HepG2 (cell line): ENCODE measurements around the gene SLC38A1. TPM values are rescaled to one million over a fixed set of nuclear protein-coding genes. Genes with fewer than 3 reads are reported as not detected.

Experiments
- CBFB ChIP-seq: sonication (generic); formaldehyde crosslinking; IDR thresholded peaks from 2 replicates; pipeline ENCODE4 v1.4.0; 2020; ENCODE audit warnings: missing genetic modification reagents
- FOXA1 ChIP-seq, 2 experiments: fragments of 450-650 bp in 1 of 2; sonication (generic) in 1 of 2; formaldehyde crosslinking in 1 of 2; IDR thresholded peaks; 2 replicates each; pipeline versions ENCODE4 v1.4.0 to v1.6.1; 2016 to 2020; ENCODE audit warnings: missing genetic modification reagents in 1 of 2
- KLF9 ChIP-seq: IDR thresholded peaks from 2 replicates; pipeline ENCODE4 v1.6.1; 2016; ENCODE audit warnings: low read depth
- NPAS2 ChIP-seq: sonication (generic); formaldehyde crosslinking; IDR thresholded peaks from 2 replicates; pipeline ENCODE4 v1.8.0; 2022; ENCODE audit warnings: mild to moderate bottlenecking, missing genetic modification reagents, borderline replicate concordance
- TARDBP ChIP-seq: sonication (generic); formaldehyde crosslinking; IDR thresholded peaks from 2 replicates; pipeline ENCODE4 v1.8.0; 2022; ENCODE audit warnings: mild to moderate bottlenecking, missing genetic modification reagents
- ZMYM2 ChIP-seq: sonication (generic); formaldehyde crosslinking; IDR thresholded peaks from 2 replicates; pipeline ENCODE4 v1.8.0; 2022; ENCODE audit warnings: mild to moderate bottlenecking, missing genetic modification reagents
- ZNF263 ChIP-seq: sonication (generic); formaldehyde crosslinking; IDR thresholded peaks from 2 replicates; pipeline ENCODE4 v1.4.0; 2020; ENCODE audit warnings: missing genetic modification reagents
- ZNF33A ChIP-seq: sonication (generic); formaldehyde crosslinking; IDR thresholded peaks from 2 replicates; pipeline ENCODE4 v1.5.1; 2020; ENCODE audit warnings: missing genetic modification reagents, mild to moderate bottlenecking, moderate library complexity, borderline replicate concordance
- ZNF496 ChIP-seq: sonication (generic); formaldehyde crosslinking; IDR thresholded peaks from 2 replicates; pipeline ENCODE4 v1.8.1; 2023; ENCODE audit warnings: mild to moderate bottlenecking, moderate library complexity, missing genetic modification reagents; ENCODE audit not compliant: insufficient replicate concordance
- polyA plus RNA-seq, 8 experiments: library from polyadenylated mRNA; depleted of rRNA in 3 of 8; stranded (reverse) in 7 of 8; unstranded in 1 of 8; fragments of >200 nt; fragmentation: Illumina TruSeq in 4 of 8; extraction: Trizol in 4 of 8; gene quantifications; 2 replicates each; pipeline versions ENCODE4 v1.2.1 to v1.2.3, GENCODE V29; 2011 to 2016; ENCODE audit warnings: low read depth in 4 of 8, missing spikeins in 1 of 8, mixed read lengths in 1 of 8; ENCODE audit not compliant: insufficient read depth in 1 of 8
- total RNA-seq, 5 experiments: library from RNA; depleted of rRNA; stranded (reverse); fragments of >200 nt; fragmentation: Illumina TruSeq; extraction: Trizol; gene quantifications; 2 replicates each; pipeline ENCODE4 v1.2.3, GENCODE V29; 2016; ENCODE audit warnings: low read depth in 1 of 5
- TF ChIP-seq, protein P1 (sequence below): sonication (generic); formaldehyde crosslinking; IDR thresholded peaks from 2 replicates; pipeline ENCODE4 v1.4.0; 2020; ENCODE audit warnings: missing genetic modification reagents, borderline replicate concordance
- TF ChIP-seq, protein P2 (sequence below): IDR thresholded peaks from 2 replicates; pipeline ENCODE4 v1.6.1; 2016; ENCODE audit warnings: low read depth
- TF ChIP-seq, protein P3 (sequence below): sonication (generic); formaldehyde crosslinking; IDR thresholded peaks from 2 replicates; pipeline ENCODE4 v1.4.0; 2020; ENCODE audit warnings: missing genetic modification reagents, mild to moderate bottlenecking, borderline replicate concordance

Gene SLC38A1
- total and polyA plus RNA-seq, 2 of the 13 experiments (the other 11 are each of a cell fraction or from before 2014, with no cell fraction given), result 47.0 to 50.6 TPM

DNA sequence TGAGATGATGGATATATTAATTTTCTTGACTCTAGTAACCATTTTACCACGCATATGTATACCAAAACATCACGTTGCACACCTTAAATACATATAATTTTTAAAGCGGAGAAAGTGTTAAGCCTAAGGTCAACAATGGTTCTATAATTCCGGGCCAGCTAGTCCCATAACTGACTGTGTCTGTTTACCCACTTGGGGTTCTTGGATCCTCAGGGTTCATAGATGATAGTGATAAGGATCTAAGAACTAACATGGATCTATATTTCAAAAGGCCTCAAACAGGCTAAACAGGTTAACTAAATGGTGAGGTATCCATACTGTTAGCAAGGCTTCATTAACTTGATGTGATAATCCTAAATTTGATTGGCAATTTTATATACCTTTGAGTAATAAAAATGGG lies 9.8 kb downstream of the SLC38A1 start (continued):
- no peak for TF ChIP-seq ZMYM2
- TF ChIP-seq CBFB (CRISPR knock-in tag), result no peak
- TF ChIP-seq FOXA1 (IDR thresholded peaks at IDR 0.05), result no peak
- TF ChIP-seq FOXA1 (CRISPR knock-in tag; IDR thresholded peaks at IDR 0.05), result peak; percentile 52; the same call in 1 of the 2 replicates
- TF ChIP-seq ZNF33A (CRISPR knock-in tag), result no peak
- no peak for TF ChIP-seq KLF9 (CRISPR knock-in tag)
- TF ChIP-seq, protein P1, sequence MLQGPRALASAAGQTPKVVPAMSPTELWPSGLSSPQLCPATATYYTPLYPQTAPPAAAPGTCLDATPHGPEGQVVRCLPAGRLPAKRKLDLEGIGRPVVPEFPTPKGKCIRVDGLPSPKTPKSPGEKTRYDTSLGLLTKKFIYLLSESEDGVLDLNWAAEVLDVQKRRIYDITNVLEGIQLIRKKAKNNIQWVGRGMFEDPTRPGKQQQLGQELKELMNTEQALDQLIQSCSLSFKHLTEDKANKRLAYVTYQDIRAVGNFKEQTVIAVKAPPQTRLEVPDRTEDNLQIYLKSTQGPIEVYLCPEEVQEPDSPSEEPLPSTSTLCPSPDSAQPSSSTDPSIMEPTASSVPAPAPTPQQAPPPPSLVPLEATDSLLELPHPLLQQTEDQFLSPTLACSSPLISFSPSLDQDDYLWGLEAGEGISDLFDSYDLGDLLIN (CRISPR knock-in tag), result no peak
- TF ChIP-seq NPAS2 (CRISPR knock-in tag), result no peak
- TF ChIP-seq, protein P2, sequence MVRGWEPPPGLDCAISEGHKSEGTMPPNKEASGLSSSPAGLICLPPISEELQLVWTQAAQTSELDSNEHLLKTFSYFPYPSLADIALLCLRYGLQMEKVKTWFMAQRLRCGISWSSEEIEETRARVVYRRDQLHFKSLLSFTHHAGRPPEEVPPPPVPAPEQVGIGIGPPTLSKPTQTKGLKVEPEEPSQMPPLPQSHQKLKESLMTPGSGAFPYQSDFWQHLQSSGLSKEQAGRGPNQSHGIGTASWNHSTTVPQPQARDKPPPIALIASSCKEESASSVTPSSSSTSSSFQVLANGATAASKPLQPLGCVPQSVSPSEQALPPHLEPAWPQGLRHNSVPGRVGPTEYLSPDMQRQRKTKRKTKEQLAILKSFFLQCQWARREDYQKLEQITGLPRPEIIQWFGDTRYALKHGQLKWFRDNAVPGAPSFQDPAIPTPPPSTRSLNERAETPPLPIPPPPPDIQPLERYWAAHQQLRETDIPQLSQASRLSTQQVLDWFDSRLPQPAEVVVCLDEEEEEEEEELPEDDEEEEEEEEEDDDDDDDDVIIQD, result no peak
- TF ChIP-seq ZNF263 (CRISPR knock-in tag), result no peak
- TF ChIP-seq, protein P3, sequence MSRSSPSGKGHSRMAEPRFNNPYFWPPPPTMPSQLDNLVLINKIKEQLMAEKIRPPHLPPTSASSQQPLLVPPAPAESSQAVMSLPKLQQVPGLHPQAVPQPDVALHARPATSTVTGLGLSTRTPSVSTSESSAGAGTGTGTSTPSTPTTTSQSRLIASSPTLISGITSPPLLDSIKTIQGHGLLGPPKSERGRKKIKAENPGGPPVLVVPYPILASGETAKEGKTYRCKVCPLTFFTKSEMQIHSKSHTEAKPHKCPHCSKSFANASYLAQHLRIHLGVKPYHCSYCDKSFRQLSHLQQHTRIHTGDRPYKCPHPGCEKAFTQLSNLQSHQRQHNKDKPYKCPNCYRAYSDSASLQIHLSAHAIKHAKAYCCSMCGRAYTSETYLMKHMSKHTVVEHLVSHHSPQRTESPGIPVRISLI, result no peak
- TF ChIP-seq TARDBP (CRISPR knock-in tag), result no peak
- TF ChIP-seq ZNF496 (CRISPR knock-in tag), result no peak
